Measurements from ENCODE around the gene DYNC1LI1. TPM values are rescaled to one million over a fixed set of nuclear protein-coding genes. Genes with fewer than 3 reads are reported as not detected.

Gene DYNC1LI1
- total and polyA plus RNA-seq, 2 of the 4 experiments (the other 2 are of a cell fraction) = 25.2 to 30.8 TPM

GRCh38 chr3:32552013-32552412 lies 18.6 kb downstream of the DYNC1LI1 start:
- no peak overlapping the region for H2BK120ac ChIP-seq (ENCODE audit: low read depth, low read length)
- ATAC-seq (ENCODE audit: low read depth) (no peak), DNase-seq (no peak)
- H2AFZ ChIP-seq (replicated peaks; ENCODE audit: low read length, poor library complexity) = no peak overlapping the region
- no peak overlapping the region for H3K4ac ChIP-seq (ENCODE audit: low read depth, low read length)
- H3K36me3 ChIP-seq (ENCODE audit: control insufficient read depth, insufficient read depth, low read length) = no peaks in the 10 kb centered on the region
- no peak overlapping the region for H2BK15ac ChIP-seq (ENCODE audit: low read depth, low read length)
- no peak overlapping the region for H3K56ac ChIP-seq (ENCODE audit: extremely low read depth, insufficient read depth, low read length)
- 80% methylated on average over 1 of the region's 1 CpG; no CpG with 5 or more reads in 1 of the 2 experiments for WGBS, 2 experiments (ENCODE audit: extremely low coverage in 2 of 2, insufficient read length in 1 of 2)
- ChIA-PET CTCF (no interaction called here), POLR2A (ENCODE audit: unreplicated experiment) (no interaction called here)
- no peak for TF ChIP-seq CEBPB (IDR thresholded peaks at IDR 0.05; ENCODE audit: low read depth, low read length)
- TF ChIP-seq MAZ (IDR thresholded peaks at IDR 0.05; ENCODE audit: borderline replicate concordance, low read depth, low read length) = no peak
- TF ChIP-seq ELK1 (IDR thresholded peaks at IDR 0.05; ENCODE audit: borderline replicate concordance, low read depth, low read length) = no peak
- no peak for TF ChIP-seq MXI1 (IDR thresholded peaks at IDR 0.05; ENCODE audit: borderline replicate concordance, low read depth, low read length)
- no peak for TF ChIP-seq MAFK (IDR thresholded peaks at IDR 0.05; ENCODE audit: low read depth, low read length)
- TF ChIP-seq POLR2A (IDR thresholded peaks at IDR 0.05; ENCODE audit: low read depth, low read length) = no peak
- no peak for TF ChIP-seq RFX5 (IDR thresholded peaks at IDR 0.05; ENCODE audit: low read depth, low read length)
- TF ChIP-seq BHLHE40 (IDR thresholded peaks at IDR 0.05; ENCODE audit: low read depth, low read length) = no peak
- no peak for TF ChIP-seq NFE2L2 (IDR thresholded peaks at IDR 0.05; ENCODE audit: low read depth, low read length)
- TF ChIP-seq SMC3 (IDR thresholded peaks at IDR 0.05; ENCODE audit: low read depth, low read length) = no peak
- no peak for TF ChIP-seq CHD1 (IDR thresholded peaks at IDR 0.05; ENCODE audit: low read depth, low read length)
- no peak for TF ChIP-seq RCOR1 (IDR thresholded peaks at IDR 0.05; ENCODE audit: insufficient replicate concordance, low read length)
- TF ChIP-seq, protein P1, sequence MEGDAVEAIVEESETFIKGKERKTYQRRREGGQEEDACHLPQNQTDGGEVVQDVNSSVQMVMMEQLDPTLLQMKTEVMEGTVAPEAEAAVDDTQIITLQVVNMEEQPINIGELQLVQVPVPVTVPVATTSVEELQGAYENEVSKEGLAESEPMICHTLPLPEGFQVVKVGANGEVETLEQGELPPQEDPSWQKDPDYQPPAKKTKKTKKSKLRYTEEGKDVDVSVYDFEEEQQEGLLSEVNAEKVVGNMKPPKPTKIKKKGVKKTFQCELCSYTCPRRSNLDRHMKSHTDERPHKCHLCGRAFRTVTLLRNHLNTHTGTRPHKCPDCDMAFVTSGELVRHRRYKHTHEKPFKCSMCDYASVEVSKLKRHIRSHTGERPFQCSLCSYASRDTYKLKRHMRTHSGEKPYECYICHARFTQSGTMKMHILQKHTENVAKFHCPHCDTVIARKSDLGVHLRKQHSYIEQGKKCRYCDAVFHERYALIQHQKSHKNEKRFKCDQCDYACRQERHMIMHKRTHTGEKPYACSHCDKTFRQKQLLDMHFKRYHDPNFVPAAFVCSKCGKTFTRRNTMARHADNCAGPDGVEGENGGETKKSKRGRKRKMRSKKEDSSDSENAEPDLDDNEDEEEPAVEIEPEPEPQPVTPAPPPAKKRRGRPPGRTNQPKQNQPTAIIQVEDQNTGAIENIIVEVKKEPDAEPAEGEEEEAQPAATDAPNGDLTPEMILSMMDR (conservative IDR thresholded peaks at IDR 0.05; ENCODE audit: low read depth, low read length) = no peak
- H4K20me1 ChIP-seq (ENCODE audit: insufficient read depth, low read length) = peaks cover 50% of the 10 kb centered on the region
- intact Hi-C loops (cut with micrococcal nuclease) (no loop called here), in situ Hi-C loops (cut with MboI; ENCODE audit: low sequenced_read_pairs) (no loop called here), dilution Hi-C loops (cut with HindIII; ENCODE audit: low sequenced_read_pairs, unreplicated experiment) (no loop called here)
- H3K9me3 ChIP-seq (ENCODE audit: control insufficient read depth, insufficient read depth, low read length) = no peaks in the 10 kb centered on the region
- no peaks in the 10 kb centered on the region for H3K27me3 ChIP-seq (ENCODE audit: control insufficient read depth, insufficient read depth, low read length)
- H4K5ac ChIP-seq (ENCODE audit: low read depth, low read length) = no peak overlapping the region
- no peak overlapping the region for H3K18ac ChIP-seq (ENCODE audit: low read depth, low read length)
- peaks cover 19% of the 10 kb centered on the region for H3K9me1 ChIP-seq (ENCODE audit: insufficient read depth, low read length)
- no peak overlapping the region for H3K14ac ChIP-seq (replicated peaks; ENCODE audit: low read depth, low read length)
- no peak overlapping the region for H4K8ac ChIP-seq (ENCODE audit: low read depth in 2 of 2, low read length in 2 of 2)
- H3K27ac ChIP-seq (ENCODE audit: insufficient read depth, low read length) = no peak overlapping the region
- no peak overlapping the region for H3K4me3 ChIP-seq (ENCODE audit: insufficient read depth, low read depth, low read length)
- H2AK5ac ChIP-seq (ENCODE audit: low read depth, low read length) = no peak overlapping the region
- H3K23ac ChIP-seq (ENCODE audit: low read depth, low read length) = no peak overlapping the region
- H2AK9ac ChIP-seq (replicated peaks; ENCODE audit: low read depth, low read length, poor library complexity) = no peak overlapping the region
- no peak overlapping the region for H4K91ac ChIP-seq (ENCODE audit: insufficient read depth, low read depth, low read length)
- H3K4me1 ChIP-seq (ENCODE audit: control insufficient read depth, insufficient read depth, low read length) = peaks cover 2% of the 10 kb centered on the region; the same call in 1 of the 2 replicates
- no TSS peak for BruUV-seq (replicated peaks)
- peaks cover 25 to 65% of the 10 kb centered on the region in 2 experiments for H3K79me1 ChIP-seq (ENCODE audit: low read depth in 1 of 2, low read length in 2 of 2)
- H2BK5ac ChIP-seq (ENCODE audit: low read depth, low read length, poor library complexity, severe bottlenecking) = no peak overlapping the region
- no peak overlapping the region for H3K9ac ChIP-seq (ENCODE audit: low read depth, low read length)
- H2BK20ac ChIP-seq (ENCODE audit: low read depth, low read length) = no peak overlapping the region
- H3K4me2 ChIP-seq (ENCODE audit: low read depth, low read length) = no peak overlapping the region

Data from IMR-90 (cell line).